Measurements from ENCODE around the gene KIF13A.

The KIF13A gene

DNA sequence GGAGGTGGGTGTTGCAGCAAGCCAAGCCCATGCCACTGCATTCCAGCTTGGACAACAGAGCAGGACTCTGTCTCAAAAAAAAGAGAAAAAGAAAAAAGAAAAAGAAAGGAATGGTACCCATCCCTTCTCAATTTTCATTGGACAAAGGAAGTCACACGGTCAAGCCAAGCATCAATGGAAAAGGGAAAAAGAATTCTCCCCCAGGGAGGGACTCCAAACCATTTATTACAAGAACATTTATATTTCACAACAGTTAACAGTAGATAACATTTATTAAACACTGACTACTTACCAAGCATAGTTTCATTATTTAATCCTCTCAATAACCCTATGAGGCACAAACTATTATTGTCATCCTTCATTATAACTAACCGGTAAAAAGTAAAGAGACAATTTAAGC lies 6.6 kb upstream of the KIF13A start:
- H3K27me3 ChIP-seq (replicated peaks; ENCODE audit: insufficient read depth, low read length) = peaks cover 4% of the 10 kb centered on the region; the same call in 1 of the 2 replicates
- no peaks in the 10 kb centered on the region for H3K79me2 ChIP-seq (ENCODE audit: low read length)
- no peak overlapping the region for H2AFZ ChIP-seq (ENCODE audit: low read length)
- H3K9me3 ChIP-seq (replicated peaks; ENCODE audit: insufficient read depth, low read length) = no peaks in the 10 kb centered on the region
- H3K9me2 ChIP-seq (replicated peaks; ENCODE audit: insufficient read depth, low read length) = no peaks in the 10 kb centered on the region
- H3F3A ChIP-seq (ENCODE audit: insufficient read depth, low read length) = no peaks in the 10 kb centered on the region
- no peak overlapping the region for H3K4me2 ChIP-seq (ENCODE audit: low read depth, low read length)
- no peaks in the 10 kb centered on the region for H4K20me1 ChIP-seq (ENCODE audit: insufficient read depth, low read length)
- no peak overlapping the region for H3K4me3 ChIP-seq (ENCODE audit: low read length)
- H3K9ac ChIP-seq (ENCODE audit: low read length) = no peak overlapping the region
- no peaks in the 10 kb centered on the region for H3K4me1 ChIP-seq (ENCODE audit: low read length)
- TF ChIP-seq EZH2 (optimal IDR thresholded peaks at IDR 0.05; ENCODE audit: low read depth, low read length) = no peak
- TF ChIP-seq, protein P1, sequence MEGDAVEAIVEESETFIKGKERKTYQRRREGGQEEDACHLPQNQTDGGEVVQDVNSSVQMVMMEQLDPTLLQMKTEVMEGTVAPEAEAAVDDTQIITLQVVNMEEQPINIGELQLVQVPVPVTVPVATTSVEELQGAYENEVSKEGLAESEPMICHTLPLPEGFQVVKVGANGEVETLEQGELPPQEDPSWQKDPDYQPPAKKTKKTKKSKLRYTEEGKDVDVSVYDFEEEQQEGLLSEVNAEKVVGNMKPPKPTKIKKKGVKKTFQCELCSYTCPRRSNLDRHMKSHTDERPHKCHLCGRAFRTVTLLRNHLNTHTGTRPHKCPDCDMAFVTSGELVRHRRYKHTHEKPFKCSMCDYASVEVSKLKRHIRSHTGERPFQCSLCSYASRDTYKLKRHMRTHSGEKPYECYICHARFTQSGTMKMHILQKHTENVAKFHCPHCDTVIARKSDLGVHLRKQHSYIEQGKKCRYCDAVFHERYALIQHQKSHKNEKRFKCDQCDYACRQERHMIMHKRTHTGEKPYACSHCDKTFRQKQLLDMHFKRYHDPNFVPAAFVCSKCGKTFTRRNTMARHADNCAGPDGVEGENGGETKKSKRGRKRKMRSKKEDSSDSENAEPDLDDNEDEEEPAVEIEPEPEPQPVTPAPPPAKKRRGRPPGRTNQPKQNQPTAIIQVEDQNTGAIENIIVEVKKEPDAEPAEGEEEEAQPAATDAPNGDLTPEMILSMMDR (IDR thresholded peaks at IDR 0.05; ENCODE audit: low read length) = no peak
- TF ChIP-seq EZH2phosphoT487 (IDR thresholded peaks at IDR 0.05; ENCODE audit: low read length) = no peak
- H3K27ac ChIP-seq (ENCODE audit: low read length) = no peak overlapping the region
- DNase-seq = no peak
- H3K36me3 ChIP-seq (replicated peaks; ENCODE audit: insufficient read depth, low read length) = no peaks in the 10 kb centered on the region

- Histone ChIP-seq H3K9me2 (replicated peaks; ENCODE audit: insufficient read depth, low read length) (no peaks in the 10 kb centered on the region), H3K4me1 (ENCODE audit: low read length) (peaks cover 5% of the 10 kb centered on the region), H3K9ac (ENCODE audit: low read length) (peak overlapping the region; percentile 37; the same call in 1 of the 2 replicates), H3F3A (ENCODE audit: insufficient read depth, low read length) (no peaks in the 10 kb centered on the region), H3K79me2 (ENCODE audit: low read length) (no peaks in the 10 kb centered on the region), H3K9me3 (replicated peaks; ENCODE audit: insufficient read depth, low read length) (no peaks in the 10 kb centered on the region), H3K4me3 (ENCODE audit: low read length) (peak overlapping the region; percentile 78), H3K4me2 (ENCODE audit: low read depth, low read length) (peak overlapping the region; percentile 96), H2AFZ (ENCODE audit: low read length) (peak overlapping the region; percentile 70), H3K27ac (ENCODE audit: low read length) (no peak overlapping the region), H3K27me3 (replicated peaks; ENCODE audit: insufficient read depth, low read length) (peaks cover 13% of the 10 kb centered on the region), H3K36me3 (replicated peaks; ENCODE audit: insufficient read depth, low read length) (no peaks in the 10 kb centered on the region), H4K20me1 (ENCODE audit: insufficient read depth, low read length) (no peaks in the 10 kb centered on the region)
- TF ChIP-seq, protein P1 (IDR thresholded peaks at IDR 0.05; ENCODE audit: low read length) = no peak
- no peak for TF ChIP-seq EZH2 (optimal IDR thresholded peaks at IDR 0.05; ENCODE audit: low read depth, low read length)
- TF ChIP-seq EZH2phosphoT487 (IDR thresholded peaks at IDR 0.05; ENCODE audit: low read length) = no peak
- DNase-seq = no peak
Measured at GRCh38 chr6:17988422-17988944, 1.0 kb upstream of the KIF13A start.

DNA sequence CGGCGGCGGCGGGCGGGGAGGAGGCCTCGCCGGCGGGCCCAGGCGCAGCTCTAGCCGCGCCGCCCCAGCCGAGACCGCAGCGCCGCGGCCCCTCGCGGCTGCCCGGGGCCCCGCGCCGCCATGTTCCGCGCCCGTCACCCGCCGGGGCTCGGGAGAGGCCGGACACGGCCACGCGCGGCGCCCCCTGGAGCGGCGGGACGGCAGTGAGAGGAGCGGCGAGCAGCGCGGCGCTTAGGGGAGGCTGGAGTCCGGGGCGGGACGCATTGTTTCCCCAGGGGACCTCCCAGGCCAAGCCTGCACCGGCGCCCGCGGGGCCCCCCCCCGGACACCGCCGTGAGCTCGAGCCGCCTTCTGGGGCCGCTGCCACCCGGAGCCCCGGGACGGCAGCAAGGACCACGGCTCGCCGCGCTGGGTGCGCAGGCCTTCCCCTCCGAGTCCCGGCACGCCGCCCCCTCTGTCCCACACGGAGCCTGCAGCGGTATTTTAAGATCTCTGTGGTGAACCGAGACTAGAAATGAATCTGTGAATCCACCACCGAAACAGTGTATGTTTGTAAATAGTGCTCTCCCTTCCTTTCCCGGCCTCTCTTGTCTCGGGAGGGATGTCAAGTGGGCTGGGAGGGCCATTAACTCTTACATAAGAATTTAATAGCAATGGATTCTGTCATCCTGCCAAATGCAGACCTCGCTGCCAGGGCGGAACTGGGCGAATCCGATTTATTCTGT lies 424 bp upstream of the KIF13A start:
- H3K79me2 ChIP-seq (ENCODE audit: low read length) = no peaks in the 10 kb centered on the region
- H3K9me2 ChIP-seq (replicated peaks; ENCODE audit: insufficient read depth, low read length) = no peaks in the 10 kb centered on the region
- H4K20me1 ChIP-seq (ENCODE audit: insufficient read depth, low read length) = no peaks in the 10 kb centered on the region
- H3K4me2 ChIP-seq (ENCODE audit: low read depth, low read length) = peak overlapping the region; percentile 96
- H3K4me3 ChIP-seq (ENCODE audit: low read length) = peak overlapping the region; percentile 78
- H2AFZ ChIP-seq (ENCODE audit: low read length) = peak overlapping the region; percentile 70
- no peaks in the 10 kb centered on the region for H3K36me3 ChIP-seq (replicated peaks; ENCODE audit: insufficient read depth, low read length)
- TF ChIP-seq, protein P1 (IDR thresholded peaks at IDR 0.05; ENCODE audit: low read length) = 0 out of 2 replicates have a peak, but pooled peaks have one; percentile 7
- no peak for TF ChIP-seq EZH2phosphoT487 (IDR thresholded peaks at IDR 0.05; ENCODE audit: low read length)
- no peaks in the 10 kb centered on the region for H3K9me3 ChIP-seq (replicated peaks; ENCODE audit: insufficient read depth, low read length)
- no peak overlapping the region for H3K27ac ChIP-seq (ENCODE audit: low read length)
- peaks cover 13% of the 10 kb centered on the region for H3K27me3 ChIP-seq (replicated peaks; ENCODE audit: insufficient read depth, low read length)
- no peaks in the 10 kb centered on the region for H3F3A ChIP-seq (ENCODE audit: insufficient read depth, low read length)
- H3K9ac ChIP-seq (ENCODE audit: low read length) = peak overlapping the region; percentile 37; the same call in 1 of the 2 replicates
- H3K4me1 ChIP-seq (ENCODE audit: low read length) = peaks cover 5% of the 10 kb centered on the region
- DNase-seq = peak; percentile 65

Data from MM.1S (cell line).